ENCODE measurements around the gene NUP133.

The NUP133 gene

GRCh38 chr1:229454056-229454455 is 54.1 kb downstream of the NUP133 start:
- no peak overlapping the region for H3K4me3 Mint-ChIP-seq
- H3K4me1 Mint-ChIP-seq (ENCODE audit: low read depth) = no peaks in the 10 kb centered on the region
- no peak overlapping the region for H3K27ac Mint-ChIP-seq
- H3K36me3 Mint-ChIP-seq (ENCODE audit: low read depth) = peaks cover 89% of the 10 kb centered on the region
- H3K9me3 Mint-ChIP-seq = no peaks in the 10 kb centered on the region
- H3K27me3 Mint-ChIP-seq = no peaks in the 10 kb centered on the region
- intact Hi-C loops (cut with micrococcal nuclease) = loop anchor here (10.0 kb wide), 1 partner anchor 199 kb away; no protein-coding TSS in a partner anchor

- H3K9me3 Mint-ChIP-seq = no peaks in the 10 kb centered on the region
- no peaks in the 10 kb centered on the region for H3K4me1 Mint-ChIP-seq (ENCODE audit: low read depth)
- intact Hi-C loops (cut with micrococcal nuclease) = loop anchor here (10.0 kb wide), 1 partner anchor 198 kb away; no protein-coding TSS in a partner anchor
- no peak overlapping the region for H3K27ac Mint-ChIP-seq
- no peak overlapping the region for H3K4me3 Mint-ChIP-seq
- H3K27me3 Mint-ChIP-seq = no peaks in the 10 kb centered on the region
- H3K36me3 Mint-ChIP-seq (ENCODE audit: low read depth) = peaks cover 89% of the 10 kb centered on the region
These were observed 55.0 kb downstream of the NUP133 start for GRCh38 chr1:229452956-229453801.

- intact Hi-C loops (cut with micrococcal nuclease) = no loop called here
- no peak overlapping the region for H3K4me3 Mint-ChIP-seq
- no peak overlapping the region for H3K27ac Mint-ChIP-seq
- H3K36me3 Mint-ChIP-seq (ENCODE audit: low read depth) = peaks cover 87% of the 10 kb centered on the region
- H3K4me1 Mint-ChIP-seq (ENCODE audit: low read depth) = no peaks in the 10 kb centered on the region
- H3K27me3 Mint-ChIP-seq = no peaks in the 10 kb centered on the region
- H3K9me3 Mint-ChIP-seq = no peaks in the 10 kb centered on the region
These were observed 59.3 kb downstream of the NUP133 start for GRCh38 chr1:229448845-229449244.

GRCh38 chr1:229448354-229448753 is 59.8 kb downstream of the NUP133 start:
- intact Hi-C loops (cut with micrococcal nuclease) = no loop called here
- Mint-ChIP-seq H3K4me3 (no peak overlapping the region), H3K9me3 (no peaks in the 10 kb centered on the region), H3K4me1 (ENCODE audit: low read depth) (no peaks in the 10 kb centered on the region), H3K27me3 (no peaks in the 10 kb centered on the region), H3K36me3 (ENCODE audit: low read depth) (peaks cover 86% of the 10 kb centered on the region), H3K27ac (no peak overlapping the region)

GRCh38 chr1:229447809-229448252 is 60.3 kb downstream of the NUP133 start:
- H3K27me3 Mint-ChIP-seq = no peaks in the 10 kb centered on the region
- peaks cover 89% of the 10 kb centered on the region for H3K36me3 Mint-ChIP-seq (ENCODE audit: low read depth)
- no peaks in the 10 kb centered on the region for H3K9me3 Mint-ChIP-seq
- intact Hi-C loops (cut with micrococcal nuclease) = no loop called here
- H3K27ac Mint-ChIP-seq = no peak overlapping the region
- H3K4me1 Mint-ChIP-seq (ENCODE audit: low read depth) = no peaks in the 10 kb centered on the region
- no peak overlapping the region for H3K4me3 Mint-ChIP-seq

- Mint-ChIP-seq H3K4me3 (no peak overlapping the region), H3K36me3 (ENCODE audit: low read depth) (peaks cover 91% of the 10 kb centered on the region), H3K27ac (no peak overlapping the region), H3K4me1 (ENCODE audit: low read depth) (no peaks in the 10 kb centered on the region), H3K27me3 (no peaks in the 10 kb centered on the region), H3K9me3 (no peaks in the 10 kb centered on the region)
- intact Hi-C loops (cut with micrococcal nuclease) = no loop called here
These were observed 62.3 kb downstream of the NUP133 start for GRCh38 chr1:229445828-229446227.

GRCh38 chr1:229440851-229441537 is 67.1 kb downstream of the NUP133 start:
- no peaks in the 10 kb centered on the region for H3K9me3 Mint-ChIP-seq
- H3K27ac Mint-ChIP-seq = no peak overlapping the region
- no peaks in the 10 kb centered on the region for H3K4me1 Mint-ChIP-seq (ENCODE audit: low read depth)
- H3K27me3 Mint-ChIP-seq = peaks cover 14% of the 10 kb centered on the region
- peaks cover 66% of the 10 kb centered on the region for H3K36me3 Mint-ChIP-seq (ENCODE audit: low read depth)
- intact Hi-C loops (cut with micrococcal nuclease) = no loop called here
- no peak overlapping the region for H3K4me3 Mint-ChIP-seq

- H3K4me1 Mint-ChIP-seq (ENCODE audit: low read depth) = peaks cover 5% of the 10 kb centered on the region
- H3K36me3 Mint-ChIP-seq (ENCODE audit: low read depth) = peaks cover 44% of the 10 kb centered on the region
These were observed 70.1 kb downstream of the NUP133 start for GRCh38 chr1:229438021-229438420.

GRCh38 chr1:229437443-229437842 is 70.7 kb downstream of the NUP133 start:
- Mint-ChIP-seq H3K36me3 (ENCODE audit: low read depth) (peaks cover 38% of the 10 kb centered on the region), H3K4me3 (no peak overlapping the region), H3K4me1 (ENCODE audit: low read depth) (peaks cover 5% of the 10 kb centered on the region), H3K27me3 (peaks cover 48% of the 10 kb centered on the region), H3K9me3 (no peaks in the 10 kb centered on the region), H3K27ac (no peak overlapping the region)
- intact Hi-C loops (cut with micrococcal nuclease) = no loop called here

More at GRCh38 chr1:229438021-229438420, 70.1 kb downstream of the NUP133 start:
- no peak overlapping the region for H3K27ac Mint-ChIP-seq
- H3K27me3 Mint-ChIP-seq = peaks cover 43% of the 10 kb centered on the region
- H3K4me3 Mint-ChIP-seq = no peak overlapping the region
- H3K9me3 Mint-ChIP-seq = no peaks in the 10 kb centered on the region
- intact Hi-C loops (cut with micrococcal nuclease) = no loop called here

GRCh38 chr1:229436201-229436600 is 71.9 kb downstream of the NUP133 start:
- H3K4me1 Mint-ChIP-seq (ENCODE audit: low read depth) = peaks cover 17% of the 10 kb centered on the region
- H3K9me3 Mint-ChIP-seq = no peaks in the 10 kb centered on the region
- no peak overlapping the region for H3K27ac Mint-ChIP-seq
- H3K4me3 Mint-ChIP-seq = no peak overlapping the region
- intact Hi-C loops (cut with micrococcal nuclease) = no loop called here
- peaks cover 61% of the 10 kb centered on the region for H3K27me3 Mint-ChIP-seq
- peaks cover 27% of the 10 kb centered on the region for H3K36me3 Mint-ChIP-seq (ENCODE audit: low read depth)

- Mint-ChIP-seq H3K9me3 (no peaks in the 10 kb centered on the region), H3K27ac (no peak overlapping the region), H3K27me3 (peaks cover 75% of the 10 kb centered on the region), H3K4me3 (no peak overlapping the region), H3K36me3 (ENCODE audit: low read depth) (peaks cover 11% of the 10 kb centered on the region), H3K4me1 (ENCODE audit: low read depth) (peaks cover 23% of the 10 kb centered on the region)
- intact Hi-C loops (cut with micrococcal nuclease) = no loop called here
These were observed 73.5 kb downstream of the NUP133 start for GRCh38 chr1:229434641-229435051.

- Mint-ChIP-seq H3K36me3 (ENCODE audit: low read depth) (peaks cover 6% of the 10 kb centered on the region), H3K27me3 (peaks cover 78% of the 10 kb centered on the region), H3K9me3 (no peaks in the 10 kb centered on the region), H3K27ac (no peak within 1 kb of the TSS), H3K4me1 (ENCODE audit: low read depth) (peaks cover 23% of the 10 kb centered on the region), H3K4me3 (no peak within 1 kb of the TSS)
- intact Hi-C loops (cut with micrococcal nuclease) = no loop called here
These were observed 74.0 kb downstream of the NUP133 start, which contains the start of gene ACTA1 for GRCh38 chr1:229434005-229434640. ACTA1 (minus strand) TSS chr1:229434094; CDS start chr1:229433115, 979 bp downstream.

- Mint-ChIP-seq H3K4me3 (no peak overlapping the region), H3K9me3 (no peaks in the 10 kb centered on the region), H3K27ac (no peak overlapping the region), H3K4me1 (ENCODE audit: low read depth) (peaks cover 23% of the 10 kb centered on the region), H3K27me3 (peaks cover 80% of the 10 kb centered on the region), H3K36me3 (ENCODE audit: low read depth) (no peaks in the 10 kb centered on the region)
- intact Hi-C loops (cut with micrococcal nuclease) = no loop called here
These were observed 74.7 kb downstream of the NUP133 start for GRCh38 chr1:229433364-229434004.
